GM21423 (cell line): ENCODE measurements around the gene NFAT5.
"Not testable (repeated sequence)": the region's sequence is repeated elsewhere in the genome, so short reads cannot be mapped to it uniquely, and the experiment has no call there.

Source experiments
- ATAC-seq: cut with Tn5 transposase; IDR thresholded peaks from one replicate; pipeline ENCODE4 v1.9.1; 2021; ENCODE audit warnings: mild to moderate bottlenecking, moderate library complexity; ENCODE audit not compliant: unreplicated experiment

Gene NFAT5

DNA sequence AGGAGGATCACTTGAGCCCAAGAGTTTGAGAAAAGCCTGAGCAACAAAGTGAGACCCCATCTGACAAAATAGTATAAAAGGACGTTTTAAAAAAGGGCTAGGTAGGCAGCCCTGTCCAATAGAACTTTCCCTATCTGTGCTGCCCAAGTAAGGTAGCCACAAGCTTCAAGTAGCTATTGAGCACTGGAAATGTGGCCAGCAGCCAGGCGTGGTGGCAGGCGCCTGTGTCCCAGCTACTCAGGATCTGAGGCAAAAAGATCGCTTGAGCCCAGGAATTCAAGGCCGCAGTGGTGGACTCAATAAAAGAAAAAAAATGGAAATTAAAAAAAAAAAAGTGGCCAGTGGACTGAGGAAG lies 162.1 kb downstream of the NFAT5 start:
- no peak for ATAC-seq

DNA sequence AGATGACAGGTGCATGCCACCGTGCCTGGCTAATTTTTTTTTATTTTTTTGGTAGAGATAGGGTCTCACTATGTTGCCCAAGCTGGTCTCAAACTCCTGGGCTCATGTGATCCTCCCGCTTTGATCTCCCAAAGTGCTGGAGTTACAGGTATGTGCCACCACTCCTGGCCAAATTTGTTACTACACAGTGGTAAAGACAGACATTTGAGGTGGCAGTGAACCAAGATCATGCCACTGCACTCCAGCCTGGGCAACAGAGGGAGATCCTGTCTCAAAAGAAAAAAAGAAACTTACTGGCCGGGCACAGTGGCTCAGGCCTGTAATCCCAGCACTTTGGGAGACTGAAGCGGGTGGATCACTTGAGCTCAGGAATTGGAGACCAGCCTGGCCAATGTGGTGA lies 163.3 kb downstream of the NFAT5 start:
- not testable (repeated sequence) for ATAC-seq

DNA sequence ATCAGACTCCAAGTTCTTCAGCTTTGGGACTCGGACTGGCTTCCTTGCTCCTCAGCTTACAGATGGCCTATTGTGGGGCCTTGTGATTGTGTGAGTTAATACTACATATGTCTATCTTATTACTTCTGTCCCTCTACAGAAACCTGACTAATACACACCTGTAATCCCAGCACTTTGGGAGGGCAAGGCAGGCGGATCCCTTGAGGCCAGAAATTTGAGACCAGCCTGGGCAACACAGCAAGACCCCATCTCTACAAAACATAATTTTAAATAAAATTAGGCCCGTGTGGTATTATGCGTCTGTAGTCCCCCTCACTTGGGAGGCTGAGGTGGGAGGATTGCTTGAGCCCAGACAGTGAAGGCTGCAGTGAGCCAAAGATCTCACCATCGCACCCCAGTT lies 165.5 kb downstream of the NFAT5 start:
- ATAC-seq = not testable (repeated sequence)

- ATAC-seq = no peak
Observed at GRCh38 chr16:69732101-69732500, 166.3 kb downstream of the NFAT5 start.

GRCh38 chr16:69741519-69741918 lies 175.8 kb downstream of the NFAT5 start:
- ATAC-seq = no peak

- ATAC-seq = no peak
Observed at GRCh38 chr16:69741951-69742904, 176.5 kb downstream of the NFAT5 start.

DNA sequence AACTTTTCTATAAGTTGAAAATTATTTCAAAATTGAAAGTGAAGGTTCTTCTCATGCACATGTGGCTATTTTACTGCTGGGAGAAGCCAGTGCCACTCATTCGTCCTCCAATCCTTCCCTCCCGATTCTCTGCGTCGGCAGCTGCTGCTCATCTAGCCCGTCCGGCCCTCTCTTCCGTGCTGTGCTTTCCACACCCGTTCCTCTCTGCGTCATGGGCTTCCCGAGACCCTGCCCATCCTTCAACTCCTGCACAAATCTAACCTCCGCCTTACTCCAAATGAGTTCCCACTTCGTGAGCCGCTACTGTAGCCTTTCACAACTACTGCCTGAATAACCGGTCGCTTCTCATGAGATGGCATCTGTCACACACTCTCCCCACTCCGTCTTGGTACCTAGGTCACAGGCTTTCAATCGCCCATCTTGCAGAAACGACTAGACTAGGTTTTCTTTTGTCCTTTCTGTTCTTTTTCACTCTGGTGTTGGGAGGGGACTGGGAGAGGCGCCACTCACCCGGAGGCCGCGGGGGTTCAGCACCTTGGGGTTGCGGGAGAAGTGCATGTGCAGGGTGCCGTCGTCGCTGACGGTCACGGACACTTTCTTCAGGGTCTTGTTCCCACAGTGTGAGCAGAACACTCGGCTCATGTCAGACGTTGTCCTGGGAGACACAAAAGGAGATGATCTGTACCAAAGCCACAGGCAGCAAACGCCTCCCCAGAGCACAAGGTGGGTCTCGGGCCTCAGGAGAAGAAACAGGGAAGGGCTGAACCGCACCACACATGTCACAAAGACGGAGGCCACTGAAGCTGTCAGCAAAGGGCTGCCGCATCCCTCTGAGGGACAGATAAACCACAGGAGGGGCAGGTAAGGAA lies 178.8 kb downstream of the NFAT5 start:
- no peak for ATAC-seq

DNA sequence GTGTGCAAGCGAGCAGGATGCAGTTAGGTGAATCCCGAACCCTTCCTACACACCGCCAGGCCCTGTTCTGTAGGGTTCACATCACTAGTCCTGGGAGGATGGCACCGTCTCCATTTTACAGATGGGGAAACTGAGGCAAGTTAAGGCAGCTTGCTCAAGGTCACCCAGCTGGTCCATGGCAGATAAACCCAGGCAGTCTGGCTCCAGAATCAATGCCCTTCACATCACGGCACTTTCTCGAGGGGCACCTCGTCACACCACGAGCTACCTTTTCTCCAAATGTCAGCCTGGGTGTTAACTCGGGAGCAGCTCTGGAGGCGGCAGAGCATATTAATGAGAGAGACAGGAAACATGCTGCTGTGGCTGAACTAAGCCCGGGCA lies 179.5 kb downstream of the NFAT5 start:
- no peak for ATAC-seq

GRCh38 chr16:69745959-69746358 lies 180.2 kb downstream of the NFAT5 start:
- ATAC-seq = no peak

DNA sequence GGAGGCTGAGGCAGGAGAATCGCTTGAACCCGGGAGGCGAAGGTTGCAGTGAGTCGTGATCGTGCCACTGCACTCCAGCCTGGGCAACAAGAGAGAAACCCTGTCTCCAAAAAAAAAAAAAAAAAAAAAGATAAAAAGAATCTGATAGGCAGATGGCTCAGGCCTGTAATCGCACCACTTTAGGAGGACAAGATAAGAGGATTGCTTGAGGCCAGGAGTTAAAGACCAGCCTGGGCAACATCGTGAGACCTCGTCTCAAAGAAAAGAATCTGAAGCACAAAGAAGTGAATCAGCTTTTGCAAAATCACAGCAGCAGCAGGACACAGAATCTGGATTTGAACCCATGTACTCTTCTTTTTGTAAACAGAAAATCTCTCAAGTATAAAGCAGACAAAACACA lies 181.3 kb downstream of the NFAT5 start:
- ATAC-seq = no peak

- no peak for ATAC-seq
Observed at GRCh38 chr16:69748694-69749345, 183.1 kb downstream of the NFAT5 start.

DNA sequence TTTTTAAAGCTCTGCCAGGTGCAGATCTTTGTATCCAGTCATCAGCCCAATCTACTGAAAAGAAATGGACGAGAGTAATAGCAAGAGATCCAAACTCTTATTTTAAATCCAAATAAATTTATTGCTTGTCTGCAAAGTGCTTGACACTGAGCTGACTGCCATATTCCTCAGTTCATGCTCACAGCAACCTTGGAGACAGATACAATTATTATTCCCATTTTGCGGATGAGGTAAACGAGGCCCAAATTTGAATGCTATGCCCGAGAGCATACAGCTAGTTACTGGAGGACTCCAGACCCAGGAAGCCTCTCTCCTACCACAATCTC lies 188.3 kb downstream of the NFAT5 start:
- ATAC-seq = no peak
